ENCODE measurements around the gene KRT36.

The KRT36 gene

GRCh38 chr17:41463746-41464145 is 26.0 kb downstream of the KRT36 start:
- H3K4me3 ChIP-seq (ENCODE audit: low read depth in 1 of 2, low read length in 2 of 2), result no peak overlapping the region
- H3K4me1 ChIP-seq (ENCODE audit: insufficient read depth, low read length), result no peaks in the 10 kb centered on the region
- no peak overlapping the region for H3K9ac ChIP-seq (ENCODE audit: low read length)

GRCh38 chr17:41462705-41463104 is 27.0 kb downstream of the KRT36 start:
- Histone ChIP-seq H3K9ac (ENCODE audit: low read length) (no peak overlapping the region), H3K36me3 (ENCODE audit: insufficient read depth, low read length) (no peaks in the 10 kb centered on the region), H3K4me1 (ENCODE audit: insufficient read depth, low read length) (no peaks in the 10 kb centered on the region), H3K27me3 (ENCODE audit: control insufficient read depth in 1 of 2, insufficient read depth in 2 of 2, low read length in 2 of 2) (peaks cover 0 to 5% of the 10 kb centered on the region in 2 donors), H3K27ac (ENCODE audit: low read depth, low read length) (no peak overlapping the region), H3K9me3 (ENCODE audit: low read length) (no peaks in the 10 kb centered on the region), H3K4me3 (ENCODE audit: low read depth in 1 of 2, low read length in 2 of 2) (no peak overlapping the region)

More at GRCh38 chr17:41463746-41464145, 26.0 kb downstream of the KRT36 start:
- no peaks in the 10 kb centered on the region for H3K9me3 ChIP-seq (ENCODE audit: low read length)
- no peaks in the 10 kb centered on the region for H3K36me3 ChIP-seq (ENCODE audit: insufficient read depth, low read length)
- H3K27ac ChIP-seq (ENCODE audit: low read depth, low read length), result no peak overlapping the region
- peaks cover 0 to 5% of the 10 kb centered on the region in 2 donors for H3K27me3 ChIP-seq (ENCODE audit: control insufficient read depth in 1 of 2, insufficient read depth in 2 of 2, low read length in 2 of 2)

- Histone ChIP-seq H3K9ac (ENCODE audit: low read length) (no peak overlapping the region), H3K27ac (ENCODE audit: low read depth, low read length) (no peak overlapping the region), H3K36me3 (ENCODE audit: insufficient read depth, low read length) (no peaks in the 10 kb centered on the region), H3K27me3 (ENCODE audit: control insufficient read depth in 1 of 2, insufficient read depth in 2 of 2, low read length in 2 of 2) (no peaks in the 10 kb centered on the region), H3K4me1 (ENCODE audit: insufficient read depth, low read length) (no peaks in the 10 kb centered on the region), H3K4me3 (ENCODE audit: low read depth in 1 of 2, low read length in 2 of 2) (no peak overlapping the region), H3K9me3 (ENCODE audit: low read length) (no peaks in the 10 kb centered on the region)
Observed at GRCh38 chr17:41457676-41458075, 32.0 kb downstream of the KRT36 start.

- Histone ChIP-seq H3K4me3 (ENCODE audit: low read depth in 1 of 2, low read length in 2 of 2) (no peak overlapping the region), H3K27me3 (ENCODE audit: control insufficient read depth in 1 of 2, insufficient read depth in 2 of 2, low read length in 2 of 2) (no peaks in the 10 kb centered on the region), H3K9ac (ENCODE audit: low read length) (no peak overlapping the region), H3K36me3 (ENCODE audit: insufficient read depth, low read length) (no peaks in the 10 kb centered on the region), H3K4me1 (ENCODE audit: insufficient read depth, low read length) (no peaks in the 10 kb centered on the region), H3K9me3 (ENCODE audit: low read length) (no peaks in the 10 kb centered on the region), H3K27ac (ENCODE audit: low read depth, low read length) (no peak overlapping the region)
Observed at GRCh38 chr17:41456204-41456603, 33.5 kb downstream of the KRT36 start.

GRCh38 chr17:41455236-41455635 is 34.5 kb downstream of the KRT36 start:
- H3K27ac ChIP-seq (ENCODE audit: low read depth, low read length), result no peak overlapping the region
- H3K27me3 ChIP-seq (ENCODE audit: control insufficient read depth in 1 of 2, insufficient read depth in 2 of 2, low read length in 2 of 2), result no peaks in the 10 kb centered on the region
- no peaks in the 10 kb centered on the region for H3K4me1 ChIP-seq (ENCODE audit: insufficient read depth, low read length)

GRCh38 chr17:41453066-41453465 is 36.6 kb downstream of the KRT36 start:
- Histone ChIP-seq H3K4me3 (ENCODE audit: low read depth in 1 of 2, low read length in 2 of 2) (no peak overlapping the region), H3K4me1 (ENCODE audit: insufficient read depth, low read length) (no peaks in the 10 kb centered on the region), H3K27me3 (ENCODE audit: control insufficient read depth in 1 of 2, insufficient read depth in 2 of 2, low read length in 2 of 2) (no peaks in the 10 kb centered on the region), H3K9me3 (ENCODE audit: low read length) (no peaks in the 10 kb centered on the region), H3K36me3 (ENCODE audit: insufficient read depth, low read length) (no peaks in the 10 kb centered on the region), H3K27ac (ENCODE audit: low read depth, low read length) (no peak overlapping the region), H3K9ac (ENCODE audit: low read length) (no peak overlapping the region)

More at GRCh38 chr17:41455236-41455635, 34.5 kb downstream of the KRT36 start:
- no peaks in the 10 kb centered on the region for H3K9me3 ChIP-seq (ENCODE audit: low read length)
- H3K4me3 ChIP-seq (ENCODE audit: low read depth in 1 of 2, low read length in 2 of 2), result no peak overlapping the region
- no peaks in the 10 kb centered on the region for H3K36me3 ChIP-seq (ENCODE audit: insufficient read depth, low read length)
- no peak overlapping the region for H3K9ac ChIP-seq (ENCODE audit: low read length)

GRCh38 chr17:41452281-41452680 is 37.4 kb downstream of the KRT36 start:
- Histone ChIP-seq H3K4me1 (ENCODE audit: insufficient read depth, low read length) (no peaks in the 10 kb centered on the region), H3K27ac (ENCODE audit: low read depth, low read length) (no peak overlapping the region), H3K36me3 (ENCODE audit: insufficient read depth, low read length) (no peaks in the 10 kb centered on the region), H3K9ac (ENCODE audit: low read length) (no peak overlapping the region), H3K27me3 (ENCODE audit: control insufficient read depth in 1 of 2, insufficient read depth in 2 of 2, low read length in 2 of 2) (no peaks in the 10 kb centered on the region), H3K9me3 (ENCODE audit: low read length) (no peaks in the 10 kb centered on the region), H3K4me3 (ENCODE audit: low read depth in 1 of 2, low read length in 2 of 2) (no peak overlapping the region)

GRCh38 chr17:41451154-41451728 is 38.5 kb downstream of the KRT36 start:
- no peak overlapping the region for H3K27ac ChIP-seq (ENCODE audit: low read depth, low read length)
- H3K27me3 ChIP-seq (ENCODE audit: control insufficient read depth in 1 of 2, insufficient read depth in 2 of 2, low read length in 2 of 2), result no peaks in the 10 kb centered on the region
- no peaks in the 10 kb centered on the region for H3K36me3 ChIP-seq (ENCODE audit: insufficient read depth, low read length)
- no peak overlapping the region for H3K4me3 ChIP-seq (ENCODE audit: low read depth in 1 of 2, low read length in 2 of 2)
- no peak overlapping the region for H3K9ac ChIP-seq (ENCODE audit: low read length)
- H3K4me1 ChIP-seq (ENCODE audit: insufficient read depth, low read length), result no peaks in the 10 kb centered on the region
- H3K9me3 ChIP-seq (ENCODE audit: low read length), result no peaks in the 10 kb centered on the region

- no peaks in the 10 kb centered on the region for H3K4me1 ChIP-seq (ENCODE audit: insufficient read depth, low read length)
- H3K27me3 ChIP-seq (ENCODE audit: control insufficient read depth in 1 of 2, insufficient read depth in 2 of 2, low read length in 2 of 2), result no peaks in the 10 kb centered on the region
Observed at GRCh38 chr17:41449008-41449407, 40.7 kb downstream of the KRT36 start.

GRCh38 chr17:41448506-41448905 is 41.2 kb downstream of the KRT36 start:
- no peaks in the 10 kb centered on the region for H3K27me3 ChIP-seq (ENCODE audit: control insufficient read depth in 1 of 2, insufficient read depth in 2 of 2, low read length in 2 of 2)
- no peak overlapping the region for H3K27ac ChIP-seq (ENCODE audit: low read depth, low read length)
- no peaks in the 10 kb centered on the region for H3K9me3 ChIP-seq (ENCODE audit: low read length)
- no peak overlapping the region for H3K9ac ChIP-seq (ENCODE audit: low read length)
- H3K4me3 ChIP-seq (ENCODE audit: low read depth in 1 of 2, low read length in 2 of 2), result no peak overlapping the region
- no peaks in the 10 kb centered on the region for H3K4me1 ChIP-seq (ENCODE audit: insufficient read depth, low read length)
- H3K36me3 ChIP-seq (ENCODE audit: insufficient read depth, low read length), result no peaks in the 10 kb centered on the region

More at GRCh38 chr17:41449008-41449407, 40.7 kb downstream of the KRT36 start:
- Histone ChIP-seq H3K27ac (ENCODE audit: low read depth, low read length) (no peak overlapping the region), H3K4me3 (ENCODE audit: low read depth in 1 of 2, low read length in 2 of 2) (no peak overlapping the region), H3K9ac (ENCODE audit: low read length) (no peak overlapping the region), H3K9me3 (ENCODE audit: low read length) (no peaks in the 10 kb centered on the region), H3K36me3 (ENCODE audit: insufficient read depth, low read length) (no peaks in the 10 kb centered on the region)

- Histone ChIP-seq H3K4me1 (ENCODE audit: insufficient read depth, low read length) (no peaks in the 10 kb centered on the region), H3K36me3 (ENCODE audit: insufficient read depth, low read length) (no peaks in the 10 kb centered on the region), H3K9ac (ENCODE audit: low read length) (no peak overlapping the region), H3K27me3 (ENCODE audit: control insufficient read depth in 1 of 2, insufficient read depth in 2 of 2, low read length in 2 of 2) (no peaks in the 10 kb centered on the region), H3K4me3 (ENCODE audit: low read depth in 1 of 2, low read length in 2 of 2) (no peak overlapping the region), H3K27ac (ENCODE audit: low read depth, low read length) (no peak overlapping the region), H3K9me3 (ENCODE audit: low read length) (no peaks in the 10 kb centered on the region)
Observed at GRCh38 chr17:41446806-41447205, 42.9 kb downstream of the KRT36 start.

GRCh38 chr17:41444640-41445039 is 45.1 kb downstream of the KRT36 start:
- Histone ChIP-seq H3K4me1 (ENCODE audit: insufficient read depth, low read length) (no peaks in the 10 kb centered on the region), H3K27me3 (ENCODE audit: control insufficient read depth in 1 of 2, insufficient read depth in 2 of 2, low read length in 2 of 2) (no peaks in the 10 kb centered on the region)

More at GRCh38 chr17:41444640-41445039, 45.1 kb downstream of the KRT36 start:
- no peak overlapping the region for H3K4me3 ChIP-seq (ENCODE audit: low read depth in 1 of 2, low read length in 2 of 2)
- no peak overlapping the region for H3K9ac ChIP-seq (ENCODE audit: low read length)
- H3K36me3 ChIP-seq (ENCODE audit: insufficient read depth, low read length), result no peaks in the 10 kb centered on the region
- no peak overlapping the region for H3K27ac ChIP-seq (ENCODE audit: low read depth, low read length)
- H3K9me3 ChIP-seq (ENCODE audit: low read length), result no peaks in the 10 kb centered on the region
